ENCODE measurements around the gene ST8SIA2.
A peak's percentile ranks its signal among the peaks of the same experiment; 100 is the strongest.
"Not testable (repeated sequence)": the region's sequence is repeated elsewhere in the genome, so short reads cannot be mapped to it uniquely, and the experiment has no call there.

Gene ST8SIA2

GRCh38 chr15:92473756-92474155 is 80.1 kb downstream of the ST8SIA2 start (continued):
- TF ChIP-seq ZNF639 (tag by site-specific recombination; IDR thresholded peaks at IDR 0.05) = no peak

- CTCF ChIA-PET; H3K9me3 ChIP-seq (ENCODE audit: control insufficient read depth, insufficient read depth, low read depth, low read length); H3K27ac ChIP-seq (ENCODE audit: extremely low read depth, low read depth, low read length); POLR2A ChIA-PET; H3K4me1 ChIP-seq (ENCODE audit: control insufficient read depth, insufficient read depth, low read length); H3K4me3 ChIP-seq (ENCODE audit: low read depth, low read length); H3K36me3 ChIP-seq (ENCODE audit: control insufficient read depth in 2 of 2, insufficient read depth in 1 of 2, low read length in 2 of 2): not testable (repeated sequence)
- TF ChIP-seq ZNF280D (tag by site-specific recombination; IDR thresholded peaks at IDR 0.05) (0 out of 2 replicates have a peak, but pooled peaks have one; percentile 26), ZNF146 (tag by site-specific recombination; IDR thresholded peaks at IDR 0.05) (peak; percentile 57)
Measured at GRCh38 chr15:92479730-92480129, 86.0 kb downstream of the ST8SIA2 start.

GRCh38 chr15:92480361-92480760 is 86.7 kb downstream of the ST8SIA2 start:
- no peak overlapping the region for H3K27ac ChIP-seq (ENCODE audit: extremely low read depth, low read depth, low read length)
- ChIA-PET CTCF (interaction anchor here (0.7 kb wide), 1 partner anchor 774 kb away, joined by 3 read pairs; no protein-coding TSS in a partner anchor), POLR2A (interaction anchor here (0.6 kb wide), 1 partner anchor 823 kb away, joined by 6 read pairs; no protein-coding TSS in a partner anchor)
- no peak overlapping the region for H3K4me3 ChIP-seq (ENCODE audit: low read depth, low read length)
- no peaks in the 10 kb centered on the region for H3K4me1 ChIP-seq (ENCODE audit: control insufficient read depth, insufficient read depth, low read length)
- no peaks in the 10 kb centered on the region for H3K9me3 ChIP-seq (ENCODE audit: control insufficient read depth, insufficient read depth, low read depth, low read length)
- no peaks in the 10 kb centered on the region for H3K36me3 ChIP-seq (ENCODE audit: control insufficient read depth in 2 of 2, insufficient read depth in 1 of 2, low read length in 2 of 2)
- TF ChIP-seq ZNF654 (tag by site-specific recombination; IDR thresholded peaks at IDR 0.05; ENCODE audit: low read depth) (no peak), REST (tag by site-specific recombination; IDR thresholded peaks at IDR 0.05) (no peak), ZNF449 (tag by site-specific recombination; IDR thresholded peaks at IDR 0.05) (no peak), ZNF621 (tag by site-specific recombination; IDR thresholded peaks at IDR 0.05) (no peak), ZEB2 (tag by site-specific recombination; IDR thresholded peaks at IDR 0.05) (no peak), PBX3 (CRISPR knock-in tag; IDR thresholded peaks at IDR 0.05) (no peak), ZNF510 (tag by site-specific recombination; IDR thresholded peaks at IDR 0.05; ENCODE audit: insufficient replicate concordance) (no peak), PRDM1 (tag by site-specific recombination; IDR thresholded peaks at IDR 0.05) (no peak), PRDM2 (tag by site-specific recombination; IDR thresholded peaks at IDR 0.05; ENCODE audit: borderline replicate concordance) (no peak), ZNF658 (tag by site-specific recombination; IDR thresholded peaks at IDR 0.05) (no peak), ZNF571 (tag by site-specific recombination; IDR thresholded peaks at IDR 0.05) (no peak), ZBTB17 (tag by site-specific recombination; IDR thresholded peaks at IDR 0.05) (no peak), SP7 (tag by site-specific recombination; IDR thresholded peaks at IDR 0.05) (no peak)
